ENCODE measurements around the gene AEBP1.

Gene AEBP1

GRCh38 chr7:44155191-44156185 lies 51.3 kb downstream of the AEBP1 start:
- Mint-ChIP-seq H3K4me3 (no peak overlapping the region), H3K9me3 (no peaks in the 10 kb centered on the region), H3K36me3 (ENCODE audit: low read depth) (no peaks in the 10 kb centered on the region), H3K4me1 (peaks cover 14% of the 10 kb centered on the region), H3K27ac (no peak overlapping the region), H3K27me3 (ENCODE audit: low read depth) (peaks cover 12% of the 10 kb centered on the region)
- TF ChIP-seq CTCF (IDR thresholded peaks at IDR 0.05; ENCODE audit: unreplicated experiment in 3 of 3), result no peak

GRCh38 chr7:44156453-44157010 lies 52.4 kb downstream of the AEBP1 start:
- H3K4me1 Mint-ChIP-seq, result peaks cover 4% of the 10 kb centered on the region
- no peak overlapping the region for H3K27ac Mint-ChIP-seq
- H3K36me3 Mint-ChIP-seq (ENCODE audit: low read depth), result no peaks in the 10 kb centered on the region
- H3K4me3 Mint-ChIP-seq, result no peak overlapping the region
- TF ChIP-seq CTCF (IDR thresholded peaks at IDR 0.05; ENCODE audit: unreplicated experiment in 3 of 3), result no peak
- H3K27me3 Mint-ChIP-seq (ENCODE audit: low read depth), result peaks cover 7% of the 10 kb centered on the region
- H3K9me3 Mint-ChIP-seq, result no peaks in the 10 kb centered on the region

GRCh38 chr7:44157116-44158080 lies 53.3 kb downstream of the AEBP1 start:
- Mint-ChIP-seq H3K9me3 (no peaks in the 10 kb centered on the region), H3K4me3 (no peak overlapping the region), H3K36me3 (ENCODE audit: low read depth) (no peaks in the 10 kb centered on the region), H3K27ac (no peak overlapping the region), H3K4me1 (no peaks in the 10 kb centered on the region), H3K27me3 (ENCODE audit: low read depth) (peaks cover 7% of the 10 kb centered on the region)
- TF ChIP-seq CTCF (IDR thresholded peaks at IDR 0.05; ENCODE audit: unreplicated experiment in 3 of 3), result no peak

- no peak for TF ChIP-seq CTCF (IDR thresholded peaks at IDR 0.05; ENCODE audit: unreplicated experiment in 3 of 3)
- Mint-ChIP-seq H3K27me3 (ENCODE audit: low read depth) (peaks cover 7% of the 10 kb centered on the region), H3K27ac (no peak overlapping the region), H3K4me1 (no peaks in the 10 kb centered on the region), H3K9me3 (no peaks in the 10 kb centered on the region), H3K4me3 (no peak overlapping the region), H3K36me3 (ENCODE audit: low read depth) (no peaks in the 10 kb centered on the region)
Observed at GRCh38 chr7:44158096-44158872, 54.1 kb downstream of the AEBP1 start.

- Mint-ChIP-seq H3K4me3 (no peak overlapping the region), H3K9me3 (peaks cover 2% of the 10 kb centered on the region), H3K36me3 (ENCODE audit: low read depth) (no peaks in the 10 kb centered on the region), H3K27ac (no peak overlapping the region), H3K4me1 (no peaks in the 10 kb centered on the region), H3K27me3 (ENCODE audit: low read depth) (peaks cover 7% of the 10 kb centered on the region)
- no peak for TF ChIP-seq CTCF (IDR thresholded peaks at IDR 0.05; ENCODE audit: unreplicated experiment in 3 of 3)
Observed at GRCh38 chr7:44158873-44159631, 54.9 kb downstream of the AEBP1 start.
